ENCODE results near the gene KIAA1328.
"Not testable (repeated sequence)": the region's sequence is repeated elsewhere in the genome, so short reads cannot be mapped to it uniquely, and the experiment has no call there.

Gene KIAA1328

DNA sequence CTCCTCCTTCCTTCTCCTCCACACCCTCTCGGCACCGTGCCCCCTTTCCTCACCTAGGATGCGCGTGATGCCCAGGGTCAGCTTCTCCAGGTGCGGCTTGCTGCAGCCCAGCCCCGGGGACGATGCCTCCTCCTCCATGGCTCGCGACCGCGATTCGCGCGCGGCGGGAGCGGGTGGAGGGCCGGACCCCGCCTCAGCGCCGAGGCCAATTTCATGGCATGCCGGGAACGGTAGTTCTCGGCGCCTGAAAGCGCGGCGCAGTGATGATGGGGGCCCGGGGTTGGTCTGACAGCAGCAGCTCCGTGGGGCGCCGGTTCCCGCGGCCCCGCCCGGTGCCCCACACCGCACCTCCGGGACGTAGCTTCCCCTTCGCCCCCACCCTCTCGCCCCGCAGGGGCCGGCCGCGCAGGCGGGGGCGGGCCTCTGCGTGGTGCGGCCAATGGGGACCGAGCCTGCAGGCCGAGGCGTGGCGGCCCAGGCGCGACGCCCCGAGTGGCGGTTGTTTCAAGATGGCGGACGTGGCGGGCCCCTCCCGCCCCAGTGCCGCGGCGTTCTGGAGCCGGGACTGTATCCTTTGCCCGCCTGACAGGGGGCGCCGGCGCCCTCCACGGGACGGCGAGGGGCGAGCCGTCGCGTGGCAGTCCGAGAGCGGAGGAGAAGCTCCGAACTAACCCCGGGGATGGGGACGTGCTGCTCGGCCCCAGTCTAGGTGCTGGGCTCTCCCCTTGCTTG is at the start of gene KIAA1328, which contains the start of gene TPGS2:
Gene KIAA1328 (plus strand): TSS at position 498 of the 732 bp plus-strand sequence. CDS start 12 bp downstream, at position 510.
Gene TPGS2 (minus strand): TSS at position 373 of the 732 bp plus-strand sequence. CDS start 235 bp downstream, at position 138.
- DNase-seq: peak; percentile 83

DNA sequence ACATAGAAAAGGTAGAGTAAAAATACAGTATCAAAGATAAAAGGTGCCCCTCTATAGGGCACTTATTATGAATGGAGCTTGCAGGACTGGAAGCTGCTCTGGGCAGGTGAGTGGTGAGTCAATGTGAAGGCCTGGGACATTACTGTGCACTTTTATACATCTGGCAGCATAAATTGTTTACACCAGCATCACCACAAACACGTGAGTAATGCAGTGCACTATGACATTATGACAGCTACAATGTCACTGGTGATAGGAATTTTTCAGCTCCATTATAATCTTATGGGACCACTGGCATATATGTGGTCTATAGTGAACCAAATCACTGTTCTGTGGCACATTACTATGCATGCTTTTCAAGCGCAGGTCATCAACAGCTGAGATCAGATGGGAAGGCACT is 48.2 kb upstream of the KIAA1328 start:
- DNase-seq: no peak

DNA sequence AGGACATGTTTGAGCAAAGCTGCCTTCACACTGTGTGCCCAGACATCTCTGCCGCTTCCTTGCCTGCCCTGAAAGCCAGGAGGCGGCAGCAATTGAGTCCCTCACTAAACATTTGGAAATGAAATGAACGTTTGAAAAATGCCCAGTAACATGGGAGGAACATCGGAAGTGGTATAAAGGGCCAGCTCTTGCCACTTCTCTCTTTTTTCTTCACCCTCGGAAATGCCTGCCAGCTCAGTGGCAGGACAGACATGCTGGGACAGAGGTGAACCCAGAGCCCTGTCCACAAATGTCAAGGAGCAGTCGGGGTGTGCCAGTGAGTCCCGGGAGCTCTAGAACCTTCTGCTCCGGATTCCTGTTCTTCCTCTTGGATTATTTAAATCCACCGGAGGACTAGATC is 46.2 kb upstream of the KIAA1328 start:
- no peak for DNase-seq

DNA sequence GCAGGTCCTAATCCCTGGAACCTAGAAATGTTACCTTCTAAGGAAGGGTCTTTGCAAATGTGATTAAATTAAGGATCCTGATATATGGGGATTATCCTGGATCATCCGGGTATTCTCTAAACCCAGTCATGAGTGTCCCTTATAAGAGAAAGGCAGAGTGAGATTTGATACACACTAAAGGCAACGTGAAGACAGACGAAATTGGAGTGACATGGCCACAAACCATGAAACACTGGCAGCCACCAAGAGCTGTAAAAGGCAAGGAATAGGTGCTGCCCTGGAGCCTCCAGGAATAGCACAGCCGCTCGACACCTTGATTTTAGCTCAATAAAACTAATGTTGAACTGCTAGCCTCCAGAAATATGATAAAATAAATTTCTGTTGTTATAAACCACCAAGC is 45.1 kb upstream of the KIAA1328 start:
- no peak for DNase-seq

DNA sequence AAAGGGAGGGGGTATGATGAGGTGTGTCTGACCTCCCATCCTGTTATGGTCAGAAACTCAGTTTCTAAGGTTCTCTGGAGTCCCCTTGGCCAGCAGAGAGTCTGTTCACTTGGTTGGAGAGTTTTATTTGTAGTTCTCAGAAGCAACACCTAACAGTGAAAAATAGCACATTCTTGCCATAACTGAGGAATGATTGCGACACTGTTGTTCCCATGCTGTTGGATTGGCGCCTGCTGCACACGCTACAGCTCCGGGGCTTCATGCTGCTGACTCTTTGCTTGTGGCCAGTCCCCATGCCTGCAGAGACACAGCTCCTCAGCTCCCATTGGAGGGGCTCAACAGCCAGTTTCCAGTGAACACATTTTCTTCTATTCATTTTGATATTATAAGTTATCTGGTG is 42.2 kb upstream of the KIAA1328 start:
- peak; percentile 43 for DNase-seq

DNA sequence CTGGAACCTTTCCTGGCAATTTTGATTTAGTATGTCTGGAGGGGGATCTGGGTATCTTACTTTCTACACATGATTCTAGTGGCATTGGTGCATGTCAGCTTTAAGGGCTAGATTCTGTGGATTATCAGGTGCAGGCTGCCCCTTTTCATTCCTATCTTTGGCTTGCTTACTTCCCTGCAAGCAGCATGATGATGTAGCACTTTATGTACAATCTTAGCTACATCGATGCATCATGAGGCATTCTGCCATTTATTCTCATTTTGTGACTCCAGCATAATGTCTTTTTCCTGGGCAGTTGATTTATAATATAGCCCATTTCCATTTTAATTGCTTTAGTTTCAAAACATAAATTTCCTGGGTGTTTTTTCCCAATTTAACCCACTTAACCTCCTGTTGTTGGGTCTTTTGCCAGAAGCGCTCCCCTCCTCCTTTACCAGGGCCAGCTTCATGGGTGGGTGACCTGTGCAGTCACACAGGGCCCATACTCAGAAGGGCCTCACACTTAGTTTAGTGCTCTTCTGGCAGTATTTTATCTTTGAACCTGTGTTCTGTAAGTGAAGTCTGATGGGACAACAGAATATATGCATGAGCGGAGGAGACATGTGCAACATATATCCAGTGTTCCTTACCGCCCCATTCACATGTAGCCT is 36.2 kb upstream of the KIAA1328 start:
- DNase-seq: no peak

DNA sequence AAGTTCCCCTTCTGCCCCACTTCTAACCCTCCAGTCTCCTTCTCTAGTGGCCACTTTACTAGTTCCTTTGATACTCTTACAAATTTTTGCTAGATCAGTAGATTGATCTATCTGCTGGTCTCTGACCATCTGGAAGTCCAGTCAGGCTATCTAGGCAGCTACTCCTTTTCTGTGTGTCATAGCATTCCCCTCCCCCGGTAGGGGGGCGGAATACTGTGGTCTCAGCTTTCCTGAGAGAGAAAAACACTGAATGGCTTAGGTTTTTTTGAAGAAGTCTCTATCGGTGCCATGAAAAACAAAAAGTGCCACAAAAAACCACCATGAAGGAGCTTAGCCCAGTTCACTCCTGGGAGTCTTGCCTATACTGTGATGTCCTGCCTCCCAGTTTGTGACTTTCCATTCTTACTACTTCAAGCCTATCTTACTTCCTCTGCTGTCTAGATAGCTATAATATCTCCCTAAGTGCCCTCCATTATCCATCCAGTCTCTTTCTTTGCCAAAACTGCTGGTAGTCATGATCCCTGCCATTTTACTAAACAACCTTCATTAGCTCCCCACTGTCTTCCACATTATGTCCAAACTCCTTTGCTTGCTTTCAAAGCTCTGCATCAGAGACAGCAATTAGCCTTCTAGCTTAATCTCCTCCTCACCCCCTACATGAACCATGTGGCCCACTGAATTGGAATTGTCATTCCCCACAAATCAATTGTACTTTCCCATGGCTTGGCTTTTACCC is 30.0 kb upstream of the KIAA1328 start:
- DNase-seq: no peak

DNA sequence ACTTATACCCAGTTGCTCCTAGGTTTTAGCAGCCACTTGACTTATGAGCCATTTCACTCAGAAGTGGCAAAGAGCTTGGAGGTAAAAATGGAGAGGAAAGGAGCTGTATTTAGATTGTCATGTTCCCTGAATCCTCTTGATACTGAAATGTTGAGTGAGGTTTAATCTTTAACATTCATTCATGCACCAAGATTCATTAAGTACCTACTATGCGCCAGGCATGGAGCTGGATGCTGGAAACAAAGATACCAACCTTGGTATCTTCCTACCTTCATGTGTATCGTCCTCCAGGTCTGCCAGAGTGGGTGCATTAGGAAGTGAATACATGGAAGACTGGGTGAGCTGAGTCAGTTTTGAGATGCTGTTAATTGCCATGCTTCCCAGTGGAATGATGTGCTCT is 23.8 kb upstream of the KIAA1328 start:
- no peak for DNase-seq

DNA sequence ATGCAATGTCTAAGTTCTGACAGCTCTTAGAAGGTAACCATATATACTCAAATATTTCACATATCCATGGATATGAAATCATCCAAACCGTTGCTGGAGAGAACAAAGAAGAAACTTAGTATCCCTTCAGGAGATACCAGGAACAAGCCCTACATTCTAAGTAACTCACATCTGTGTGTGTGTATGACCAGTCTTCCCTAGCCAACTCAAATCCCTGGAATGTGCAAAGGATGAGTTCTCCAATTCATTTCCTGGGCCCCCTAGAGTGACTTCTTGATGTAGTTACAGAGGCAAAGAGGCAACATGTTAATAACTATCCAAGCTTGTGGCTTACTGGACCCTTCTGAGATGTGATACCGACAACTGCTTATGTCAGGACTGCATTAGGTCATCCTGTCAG is 20.2 kb upstream of the KIAA1328 start:
- DNase-seq: peak; percentile 28

DNA sequence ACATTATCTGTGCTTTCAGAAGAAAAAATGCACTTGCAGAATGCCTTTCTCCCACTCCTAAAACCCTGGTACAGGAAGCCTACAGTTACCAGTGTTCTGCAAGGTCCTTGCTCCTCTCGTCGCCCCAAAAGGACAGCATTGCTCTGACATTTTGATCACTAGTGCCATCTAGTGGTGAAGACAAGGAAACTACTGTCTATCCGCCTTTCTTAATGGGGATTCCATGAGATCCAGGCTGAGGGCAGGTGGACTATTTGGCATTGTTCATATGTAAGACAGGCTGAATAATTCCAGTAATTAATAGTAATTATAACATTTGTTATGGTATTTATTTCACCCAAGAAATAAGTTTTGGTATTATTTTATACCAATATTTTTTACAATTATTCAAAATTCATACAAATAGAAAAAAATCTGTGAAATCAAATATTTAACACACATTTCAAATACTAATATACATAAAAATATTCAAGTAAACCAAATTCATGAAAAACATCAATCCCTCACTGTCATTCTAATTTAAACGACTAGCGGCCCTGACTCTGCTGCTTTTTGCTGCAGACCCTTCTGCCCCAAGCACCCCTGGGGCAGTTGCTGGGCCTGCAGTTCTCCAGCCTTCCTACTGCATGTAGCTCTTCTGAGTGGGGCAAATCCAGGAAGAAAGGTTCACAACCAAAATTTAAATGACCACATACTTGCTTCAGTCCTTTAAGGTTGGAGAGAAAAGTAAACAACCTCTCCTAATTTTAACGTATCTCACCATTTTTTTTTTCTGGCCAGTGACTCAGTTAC is 19.1 kb upstream of the KIAA1328 start:
- peak; percentile 74 for DNase-seq

DNA sequence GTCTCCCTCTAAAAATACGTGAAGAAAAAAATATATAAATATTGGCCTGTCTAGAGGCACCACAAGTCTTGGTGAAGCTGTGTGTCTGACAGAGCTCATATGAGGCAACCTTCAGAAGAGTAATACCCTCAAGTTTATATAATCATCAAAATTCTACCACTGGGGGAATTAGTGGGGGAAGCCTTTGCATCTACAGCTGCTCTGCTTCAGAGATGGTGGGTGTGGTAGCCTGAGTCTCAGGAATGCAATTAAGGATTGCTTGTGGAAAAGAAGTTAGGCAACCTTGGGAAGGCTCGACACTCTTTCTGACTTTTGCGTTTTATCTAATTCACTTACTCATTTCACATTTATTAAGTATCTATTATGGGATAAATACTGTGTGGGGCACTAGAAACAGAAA is 17.5 kb upstream of the KIAA1328 start:
- no peak for DNase-seq

DNA sequence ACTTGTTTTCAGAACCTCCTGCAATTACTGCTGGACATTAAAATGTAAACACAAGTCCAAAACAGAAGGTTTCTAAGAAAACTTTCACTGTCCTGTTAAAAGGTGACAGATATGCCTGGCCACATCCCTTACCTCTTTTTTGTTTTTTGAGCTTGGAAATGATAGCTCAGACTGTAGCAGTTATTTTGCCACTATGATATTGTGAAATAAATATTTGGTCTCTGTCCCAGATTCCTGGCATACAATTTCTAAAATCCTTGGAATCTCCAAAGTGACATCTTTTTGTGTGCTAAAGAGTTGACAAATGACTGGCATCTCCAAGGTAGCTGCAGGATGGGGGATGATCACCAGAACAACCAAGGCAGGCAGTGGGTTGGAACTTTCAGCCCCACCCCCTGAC is 17.0 kb upstream of the KIAA1328 start:
- no peak for DNase-seq

DNA sequence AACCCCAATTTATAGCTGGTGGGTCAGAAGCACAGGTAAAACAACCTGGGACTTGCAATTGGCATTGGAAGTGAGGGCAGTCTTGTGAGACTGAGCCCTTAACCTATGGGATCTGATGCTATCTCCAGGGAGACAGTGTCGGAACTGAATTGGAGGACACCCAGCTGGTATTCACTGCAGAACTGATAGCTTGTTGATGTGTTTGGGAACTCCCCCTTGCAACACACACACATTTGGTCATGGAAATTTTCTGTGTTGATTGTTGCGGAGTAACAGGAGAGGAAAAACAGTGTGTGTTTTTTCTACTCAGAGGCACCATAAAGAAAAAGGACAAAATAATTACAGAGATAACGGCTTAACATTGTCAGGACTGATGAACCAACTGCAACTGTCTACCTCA is 16.2 kb upstream of the KIAA1328 start:
- no peak for DNase-seq

DNA sequence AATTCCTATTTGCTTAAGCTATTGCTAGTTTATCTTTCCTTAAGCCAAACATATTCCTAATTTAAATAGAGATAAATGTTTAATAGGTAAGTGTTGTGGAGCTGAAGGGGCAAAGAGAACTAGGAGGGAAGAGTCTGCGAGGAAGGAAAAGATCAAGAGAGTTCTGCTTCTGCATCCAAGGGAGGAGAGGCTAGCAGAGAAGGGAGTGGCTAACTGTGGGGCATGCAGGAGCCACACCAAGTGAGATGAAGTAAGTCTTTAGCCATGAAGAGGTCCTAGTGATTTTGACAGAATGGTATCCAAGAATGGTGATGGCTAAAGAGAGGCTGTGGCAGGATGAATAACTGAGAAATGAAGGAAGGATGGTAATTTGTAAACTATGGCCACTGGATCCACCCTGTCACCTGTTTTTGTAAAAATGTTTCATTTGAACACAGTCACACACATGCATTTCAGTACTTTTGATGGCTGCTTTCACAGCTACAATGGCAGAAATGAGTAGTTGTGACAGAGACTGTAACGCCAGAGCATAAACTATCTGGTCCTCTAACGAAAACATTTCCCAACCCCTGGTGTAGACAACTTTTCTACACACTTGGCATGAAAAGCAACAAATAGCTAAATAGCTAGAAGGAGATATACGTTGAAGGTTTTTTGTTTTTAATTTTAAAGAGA is 15.7 kb upstream of the KIAA1328 start:
- DNase-seq: no peak

DNA sequence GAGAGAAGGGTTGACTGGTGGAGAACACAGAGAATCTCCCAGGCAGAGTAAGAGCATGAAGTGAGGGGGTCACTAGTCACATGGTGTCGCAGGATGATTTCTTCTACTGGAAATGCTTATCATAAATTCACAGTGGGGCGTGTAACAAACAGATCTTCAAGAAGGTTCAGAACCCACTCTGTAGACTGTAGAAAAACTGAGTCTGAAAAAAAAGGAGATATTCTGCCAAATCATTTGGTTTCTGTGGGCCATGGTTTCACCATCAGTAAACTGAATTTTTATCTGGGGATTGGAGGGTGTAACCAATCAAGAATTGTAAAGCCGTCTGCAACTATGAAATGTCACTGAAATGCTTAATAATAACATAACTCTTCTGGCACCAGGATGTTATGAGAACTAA is 15.1 kb upstream of the KIAA1328 start:
- DNase-seq: no peak

DNA sequence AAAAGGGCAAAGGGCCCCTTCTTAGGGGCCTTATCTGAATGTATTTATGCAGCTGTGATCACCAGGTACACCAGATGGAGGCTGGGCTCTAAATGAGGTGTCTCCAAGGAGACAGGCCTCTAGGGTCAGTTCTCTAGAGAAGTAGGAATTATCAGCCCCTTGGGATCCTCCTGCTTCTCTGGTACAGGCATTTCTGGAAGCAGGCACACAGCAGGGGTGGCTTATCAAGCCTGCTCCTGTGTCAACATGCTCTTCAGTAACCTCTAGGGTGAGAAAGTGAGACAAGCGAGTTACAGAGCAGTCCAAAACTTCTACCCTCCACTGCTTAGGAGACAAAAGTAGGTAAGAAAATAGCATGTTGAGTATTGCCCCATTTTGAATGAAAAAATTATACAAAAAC is 13.9 kb upstream of the KIAA1328 start:
- no peak for DNase-seq

DNA sequence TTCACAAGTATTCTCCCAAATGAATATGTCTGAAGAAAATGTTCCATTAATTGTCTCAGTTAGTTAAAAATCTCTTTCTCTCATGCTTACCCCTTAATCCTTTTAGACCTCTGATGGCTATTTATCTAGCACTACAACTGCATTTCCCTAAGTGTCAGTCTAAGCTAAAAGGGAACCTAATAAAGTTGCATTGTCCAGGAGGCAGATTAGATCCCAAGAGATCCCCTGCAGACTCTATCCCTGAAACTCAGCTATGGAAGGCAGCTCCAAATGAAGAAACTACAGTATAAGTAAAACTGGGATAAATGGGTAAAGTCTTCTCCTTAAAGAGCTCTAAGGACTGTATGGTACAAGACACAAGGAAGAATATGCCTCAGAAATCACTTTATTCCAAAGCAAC is 12.8 kb upstream of the KIAA1328 start:
- DNase-seq: not testable (repeated sequence)

DNA sequence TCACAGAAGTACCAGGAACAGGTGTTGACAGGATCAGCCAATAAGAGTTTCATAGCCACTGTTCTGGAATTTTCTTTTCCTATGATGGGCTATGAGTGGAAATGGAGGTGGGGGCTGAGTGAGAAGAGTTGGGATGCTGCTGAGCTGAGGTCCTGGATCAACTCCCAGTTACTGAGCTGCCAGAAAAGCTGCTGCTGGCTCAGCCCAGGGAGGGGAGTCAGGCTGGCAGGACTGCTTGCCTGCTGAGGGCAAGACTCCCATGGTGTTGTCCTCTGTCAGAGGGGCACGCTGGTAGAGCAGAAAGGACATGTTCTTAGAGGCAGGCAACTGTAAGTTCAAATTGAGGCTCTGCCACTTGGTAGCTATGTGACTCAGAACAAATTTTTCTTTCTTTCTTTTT is 11.9 kb upstream of the KIAA1328 start:
- DNase-seq: no peak

DNA sequence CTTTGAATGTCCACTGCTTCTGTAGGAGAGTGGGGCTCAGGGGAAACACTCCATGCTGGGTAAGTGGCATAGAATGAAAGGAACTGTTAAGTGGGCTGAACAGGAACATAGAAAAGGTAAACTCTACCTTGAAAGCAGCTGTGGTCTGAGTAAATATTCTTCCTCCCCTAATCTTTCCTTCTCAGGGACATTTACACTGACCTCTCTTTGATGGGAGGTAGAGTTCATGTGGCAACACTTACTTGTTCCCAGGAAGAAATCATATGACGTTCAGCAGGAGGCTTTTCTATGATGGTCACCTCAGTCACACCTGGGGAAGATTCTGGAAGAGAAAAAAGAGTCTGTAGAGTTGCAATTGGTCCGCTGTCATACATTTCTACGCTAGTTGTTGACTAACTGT is 10.3 kb upstream of the KIAA1328 start:
- DNase-seq: no peak

DNA sequence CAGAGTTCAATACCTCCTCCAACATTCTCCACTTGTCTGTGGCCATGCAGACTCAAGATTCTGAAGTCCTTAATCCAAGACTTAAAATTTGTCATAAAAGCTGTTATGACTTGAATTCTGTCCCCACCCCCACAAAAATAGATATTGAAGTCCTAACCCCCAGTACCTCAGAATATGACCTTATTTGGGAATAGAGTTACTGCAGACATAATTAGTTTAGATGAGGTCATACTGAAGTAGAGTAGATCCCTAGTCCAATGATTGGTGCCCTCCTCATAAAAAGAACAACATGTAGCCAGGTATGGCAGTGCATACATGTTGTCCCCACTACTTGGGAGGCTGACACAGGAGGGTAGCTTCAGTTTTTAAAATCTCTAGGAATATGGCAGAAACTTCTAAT is 9.3 kb upstream of the KIAA1328 start:
- DNase-seq: no peak

DNA sequence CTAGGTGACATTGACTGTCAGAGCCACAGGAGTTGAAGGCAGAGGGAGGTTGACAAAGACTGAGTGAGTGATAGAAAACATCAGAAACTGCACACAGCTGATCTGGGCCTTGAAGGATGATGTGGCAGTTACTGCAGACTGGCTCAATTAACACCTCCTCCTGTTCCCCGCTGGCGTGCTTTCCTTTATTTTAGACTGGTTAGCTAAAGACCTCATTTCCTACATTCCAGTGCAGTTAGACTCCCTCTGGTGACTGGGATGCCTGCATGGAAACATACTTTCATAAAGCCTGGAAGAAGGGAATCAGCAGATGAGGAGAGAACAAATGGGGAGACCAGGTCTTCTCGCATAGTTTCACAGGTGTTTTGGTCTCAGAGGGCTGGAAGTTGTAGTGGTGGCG is 7.2 kb upstream of the KIAA1328 start:
- no peak for DNase-seq

DNA sequence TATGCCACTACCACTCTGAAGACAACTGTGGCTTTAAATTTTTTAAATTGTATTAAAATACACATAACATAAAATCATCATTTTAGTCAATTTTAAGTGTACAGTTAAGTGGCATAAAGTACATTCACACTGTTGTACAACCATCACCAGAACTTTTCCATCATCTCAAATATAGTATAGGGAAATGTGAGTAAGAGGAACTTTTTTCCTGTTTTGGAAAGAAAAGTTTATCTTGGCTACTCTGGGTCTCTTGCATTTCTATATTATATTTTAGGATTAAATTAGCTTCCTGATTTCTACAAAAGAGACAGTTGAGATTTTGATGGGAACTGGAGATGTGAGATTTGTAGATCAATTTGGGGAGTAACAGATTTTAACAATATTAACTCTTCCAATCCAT is 3.4 kb upstream of the KIAA1328 start:
- no peak for DNase-seq

DNA sequence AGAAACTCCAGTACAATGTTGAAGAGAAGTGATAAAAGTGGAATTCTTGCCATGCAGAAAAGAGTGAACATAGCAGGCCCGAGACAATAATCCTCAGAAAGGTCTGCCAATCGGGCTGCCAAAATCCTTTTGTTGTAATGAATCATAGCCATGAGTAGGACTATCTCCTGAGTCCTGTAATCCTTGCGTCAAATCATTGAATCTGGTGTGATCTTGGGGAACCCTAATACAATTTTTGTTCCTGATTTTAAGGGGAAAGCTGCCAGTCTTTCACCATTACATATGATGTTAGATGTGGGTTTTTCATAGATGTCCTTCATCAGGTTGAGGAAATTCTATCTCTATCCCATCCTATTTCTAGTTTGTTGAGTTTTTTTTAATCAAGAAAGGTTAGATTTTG is 2.4 kb upstream of the KIAA1328 start:
- DNase-seq: no peak

Data from kidney glomerular epithelial cell (primary cell).